C4-2B (cell line): ENCODE data around the gene GGACT.

Experiments used
- ZFX ChIP-seq: fragments of 450-650 bp; IDR thresholded peaks from 2 replicates; pipeline ENCODE4 v1.6.1; 2017
- TF ChIP-seq, protein P1 (sequence below): fragments of 450-650 bp; conservative IDR thresholded peaks from 2 replicates; pipeline ENCODE4 v1.5.1; 2017; ENCODE audit warnings: mild to moderate bottlenecking

DNA sequence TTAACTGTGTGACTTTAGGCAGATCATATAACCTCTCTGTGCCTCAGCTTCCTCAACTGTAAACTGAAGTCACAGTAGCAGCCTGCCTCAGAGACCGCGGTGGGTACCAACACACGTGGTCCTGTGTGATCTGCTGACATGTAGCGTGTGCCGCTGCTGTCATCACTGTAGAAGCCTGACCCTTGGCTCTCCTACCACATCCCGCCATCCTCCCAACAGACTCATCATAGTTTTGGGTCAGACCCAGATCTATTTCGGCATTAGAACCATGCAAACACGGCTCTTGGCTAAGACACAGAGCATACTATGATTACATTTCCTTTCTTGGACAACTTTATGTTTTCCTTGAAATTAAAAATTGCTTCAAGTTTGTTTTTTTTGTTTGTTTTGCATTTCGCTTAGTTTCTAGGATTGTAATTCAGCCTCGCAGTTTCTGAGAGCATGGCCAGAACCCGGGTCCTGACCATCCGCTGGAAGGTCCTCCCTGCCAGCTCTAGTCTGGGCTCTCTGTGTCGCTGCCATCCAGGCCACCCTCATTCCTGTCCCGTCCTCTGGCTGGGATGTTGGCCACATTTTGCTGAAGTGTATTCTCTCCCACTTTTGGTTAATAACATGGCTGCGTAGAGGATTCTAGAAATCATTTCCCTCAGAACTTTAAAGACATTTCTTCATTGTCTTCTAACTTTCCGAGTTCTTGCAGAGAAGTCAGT lies 53.0 kb downstream of the GGACT start:
- TF ChIP-seq, protein P1, sequence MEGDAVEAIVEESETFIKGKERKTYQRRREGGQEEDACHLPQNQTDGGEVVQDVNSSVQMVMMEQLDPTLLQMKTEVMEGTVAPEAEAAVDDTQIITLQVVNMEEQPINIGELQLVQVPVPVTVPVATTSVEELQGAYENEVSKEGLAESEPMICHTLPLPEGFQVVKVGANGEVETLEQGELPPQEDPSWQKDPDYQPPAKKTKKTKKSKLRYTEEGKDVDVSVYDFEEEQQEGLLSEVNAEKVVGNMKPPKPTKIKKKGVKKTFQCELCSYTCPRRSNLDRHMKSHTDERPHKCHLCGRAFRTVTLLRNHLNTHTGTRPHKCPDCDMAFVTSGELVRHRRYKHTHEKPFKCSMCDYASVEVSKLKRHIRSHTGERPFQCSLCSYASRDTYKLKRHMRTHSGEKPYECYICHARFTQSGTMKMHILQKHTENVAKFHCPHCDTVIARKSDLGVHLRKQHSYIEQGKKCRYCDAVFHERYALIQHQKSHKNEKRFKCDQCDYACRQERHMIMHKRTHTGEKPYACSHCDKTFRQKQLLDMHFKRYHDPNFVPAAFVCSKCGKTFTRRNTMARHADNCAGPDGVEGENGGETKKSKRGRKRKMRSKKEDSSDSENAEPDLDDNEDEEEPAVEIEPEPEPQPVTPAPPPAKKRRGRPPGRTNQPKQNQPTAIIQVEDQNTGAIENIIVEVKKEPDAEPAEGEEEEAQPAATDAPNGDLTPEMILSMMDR: no peak
- no peak for TF ChIP-seq ZFX
